ENCODE results near the gene C9orf50.
A peak's percentile ranks its signal among the peaks of the same experiment; 100 is the strongest.
"Not testable (repeated sequence)": the region's sequence is repeated elsewhere in the genome, so short reads cannot be mapped to it uniquely, and the experiment has no call there.

C9orf50 gene

DNA sequence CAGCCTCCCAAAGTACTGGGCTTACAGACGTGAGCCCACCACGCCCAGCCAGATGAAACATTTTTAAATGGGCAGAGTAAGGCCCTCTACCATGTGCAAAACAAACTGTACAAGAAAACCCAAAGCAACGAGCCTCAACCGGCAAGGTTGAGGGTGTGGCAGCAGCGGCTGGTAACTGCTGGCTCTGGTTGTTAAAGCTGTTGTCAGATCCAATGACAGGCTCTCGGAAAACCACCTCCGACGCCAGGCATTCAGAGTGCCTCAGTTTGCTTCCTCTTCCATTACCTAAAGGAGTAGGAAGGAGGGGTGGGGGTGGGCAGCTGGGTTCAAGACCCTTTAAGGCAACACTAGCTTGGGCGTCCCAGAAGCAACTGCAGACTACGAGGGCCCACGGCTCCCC is 23.5 kb upstream of the C9orf50 start:
- Mint-ChIP-seq H3K9me3 (no peaks in the 10 kb centered on the region), H3K4me3 (no peak overlapping the region)
- no peak for ATAC-seq (replicated peaks; ENCODE audit: extremely low read depth, poor library complexity, severe bottlenecking)

GRCh38 chr9:129643706-129644105 is 22.8 kb upstream of the C9orf50 start:
- no peaks in the 10 kb centered on the region for H3K27me3 Mint-ChIP-seq
- peaks cover 15% of the 10 kb centered on the region for H3K36me3 Mint-ChIP-seq (ENCODE audit: insufficient read depth)
- H3K4me1 Mint-ChIP-seq, result peaks cover 8% of the 10 kb centered on the region
- H3K4me3 Mint-ChIP-seq, result peak overlapping the region; percentile 13
- H3K9me3 Mint-ChIP-seq, result no peaks in the 10 kb centered on the region
- no peak overlapping the region for H3K27ac Mint-ChIP-seq (ENCODE audit: low read depth)
- DNase-seq (ENCODE audit: low spot score in 2 of 2) (no peak), ATAC-seq (replicated peaks; ENCODE audit: extremely low read depth, poor library complexity, severe bottlenecking) (no peak)

More for the DNA sequence above, 23.5 kb upstream of the C9orf50 start:
- peaks cover 8% of the 10 kb centered on the region for H3K4me1 Mint-ChIP-seq
- DNase-seq (ENCODE audit: low spot score in 2 of 2), result no peak
- H3K27me3 Mint-ChIP-seq, result no peaks in the 10 kb centered on the region
- no peak overlapping the region for H3K27ac Mint-ChIP-seq (ENCODE audit: low read depth)
- H3K36me3 Mint-ChIP-seq (ENCODE audit: insufficient read depth), result peaks cover 15% of the 10 kb centered on the region

DNA sequence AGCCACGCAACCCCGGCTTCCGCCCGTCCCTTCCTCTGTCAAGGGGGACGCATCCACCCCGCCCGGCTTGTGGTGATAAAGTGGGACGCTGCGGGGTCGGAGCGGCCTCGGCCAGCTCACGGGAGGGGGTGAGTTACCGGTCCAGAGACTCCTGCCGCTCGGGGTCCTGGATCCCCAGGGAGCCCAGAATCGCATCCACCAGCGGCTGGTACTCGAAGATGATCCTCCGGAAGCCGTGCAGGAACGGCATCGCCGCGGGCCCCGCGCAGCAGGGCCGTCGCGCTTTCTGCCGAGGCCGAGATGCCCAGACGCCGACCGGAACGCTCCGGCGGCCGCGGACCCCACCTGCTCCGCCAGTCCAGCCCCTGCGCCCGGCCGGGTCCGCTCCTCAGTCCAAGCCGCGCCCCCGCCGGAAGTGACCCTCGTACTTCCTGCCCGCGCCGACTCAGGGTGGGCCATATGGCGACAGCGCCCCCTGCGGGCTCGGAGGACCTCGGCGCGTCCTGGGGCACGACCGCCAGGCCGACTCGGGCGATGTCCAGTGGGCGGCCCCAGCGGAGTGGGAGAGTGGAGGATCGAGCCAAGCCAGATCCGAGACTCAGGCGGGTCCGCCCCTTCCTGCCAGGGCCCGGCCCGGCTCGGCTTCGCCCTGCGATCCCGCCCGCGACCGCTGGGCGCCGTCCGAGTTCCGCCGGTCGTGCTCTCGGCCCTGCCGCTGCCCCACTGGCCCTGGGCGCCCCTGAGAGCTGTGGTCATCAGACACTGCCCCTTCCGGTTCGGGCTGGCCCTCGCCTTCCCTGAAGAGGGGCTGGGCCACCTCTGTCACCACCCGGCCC is 21.1 kb upstream of the C9orf50 start, which contains the start of gene ASB6:
TSS of gene ASB6 (minus strand) at position 402 of the 836 bp plus-strand sequence. CDS start at position 250, 152 bp downstream.
- peak within 1 kb of the TSS; percentile 84 for H3K4me3 Mint-ChIP-seq
- peaks cover 18% of the 10 kb centered on the region for H3K4me1 Mint-ChIP-seq
- H3K27ac Mint-ChIP-seq (ENCODE audit: low read depth), result peak within 1 kb of the TSS; percentile 89
- peaks cover 16% of the 10 kb centered on the region for H3K36me3 Mint-ChIP-seq (ENCODE audit: insufficient read depth)
- no peaks in the 10 kb centered on the region for H3K9me3 Mint-ChIP-seq
- H3K27me3 Mint-ChIP-seq, result no peaks in the 10 kb centered on the region
- DNase-seq (ENCODE audit: low spot score in 2 of 2), result peak; percentile 85 to 95
- peak; percentile 88 for ATAC-seq (replicated peaks; ENCODE audit: extremely low read depth, poor library complexity, severe bottlenecking)

DNA sequence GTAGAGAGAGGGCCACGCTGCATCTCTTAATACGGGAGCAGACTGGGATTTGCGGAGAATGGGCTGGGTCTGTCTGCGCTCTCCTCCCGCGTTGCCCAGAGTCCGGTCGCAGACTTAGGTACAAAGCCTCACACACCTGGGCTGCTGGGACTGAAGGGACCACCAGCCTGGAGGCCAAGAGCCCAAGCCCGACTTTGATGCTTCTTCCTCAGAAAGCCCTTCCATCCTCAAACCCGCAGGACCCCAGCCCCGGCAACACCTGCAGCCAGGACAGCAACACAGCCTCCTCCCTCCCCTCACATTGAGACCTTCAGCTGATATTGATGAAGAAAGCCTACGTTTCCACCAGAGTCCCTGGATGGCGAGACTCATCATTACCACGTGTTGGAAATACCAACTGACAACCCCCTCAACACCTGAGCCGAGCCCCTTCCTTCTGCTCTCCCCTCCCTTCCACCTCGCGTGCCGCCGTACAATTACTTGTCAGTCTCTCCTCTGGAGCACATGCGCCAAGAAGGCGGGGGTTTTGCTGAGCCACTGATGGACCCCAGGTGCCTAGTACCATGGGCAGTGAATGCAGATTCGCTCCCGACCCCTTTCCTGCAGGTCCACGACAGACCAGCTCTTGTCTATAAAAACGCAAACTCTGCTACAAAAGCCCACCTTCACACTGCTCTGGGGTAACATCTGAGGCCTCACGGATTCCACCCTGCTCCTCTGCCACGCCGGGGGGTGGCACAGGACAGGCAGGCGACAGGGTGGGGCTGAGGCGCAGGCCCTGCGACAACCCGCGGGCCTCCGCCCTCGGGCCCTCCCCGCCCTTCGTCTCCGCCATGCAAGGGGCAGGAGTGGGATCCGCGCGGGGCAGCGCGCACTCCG is 20.2 kb upstream of the C9orf50 start:
- ATAC-seq (replicated peaks; ENCODE audit: extremely low read depth, poor library complexity, severe bottlenecking) (peak; percentile 60), DNase-seq (ENCODE audit: low spot score in 2 of 2) (no peak)
- Mint-ChIP-seq H3K9me3 (no peaks in the 10 kb centered on the region), H3K4me1 (peaks cover 18% of the 10 kb centered on the region), H3K36me3 (ENCODE audit: insufficient read depth) (peaks cover 19% of the 10 kb centered on the region), H3K27ac (ENCODE audit: low read depth) (peak overlapping the region; percentile 89), H3K4me3 (peak overlapping the region; percentile 84), H3K27me3 (no peaks in the 10 kb centered on the region)

DNA sequence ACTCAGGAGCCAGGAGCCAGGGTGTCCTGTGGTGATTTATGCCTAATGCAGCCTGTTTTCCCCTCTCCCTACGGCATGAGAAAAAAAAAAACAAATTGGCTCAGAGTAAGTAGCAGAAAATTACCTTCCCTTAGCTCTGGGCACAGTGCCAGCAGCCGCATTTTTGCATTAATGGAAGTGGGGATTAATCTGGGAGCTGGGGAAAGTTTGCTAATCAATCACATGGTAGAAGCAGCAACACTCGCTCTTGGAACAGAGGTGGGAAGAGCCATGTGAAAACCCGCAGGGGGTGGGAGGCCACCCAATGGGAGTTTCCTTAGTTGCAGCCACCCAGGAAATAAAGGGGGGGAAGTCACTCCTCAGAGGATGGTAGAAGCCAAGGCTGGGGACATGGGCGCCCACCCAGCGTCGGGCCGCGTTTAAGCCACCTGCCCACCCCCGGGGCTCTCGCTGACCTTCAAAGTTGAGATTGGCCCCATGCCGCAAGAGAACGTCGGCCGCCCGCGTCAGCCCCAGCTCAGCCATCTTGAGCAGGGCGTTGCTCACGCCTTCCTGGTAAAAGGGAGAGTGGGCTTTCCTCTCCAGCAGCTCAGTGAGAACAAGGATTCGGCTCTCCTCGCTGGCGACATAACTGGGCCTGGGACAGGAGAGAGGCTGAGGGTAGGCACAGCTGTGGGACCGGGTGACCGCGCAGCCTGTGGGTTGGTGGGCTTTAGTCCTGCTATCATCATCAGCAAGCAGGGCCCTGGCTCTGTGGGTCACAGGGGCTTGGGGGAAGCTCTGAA is 19.4 kb upstream of the C9orf50 start:
- peaks cover 21% of the 10 kb centered on the region for H3K36me3 Mint-ChIP-seq (ENCODE audit: insufficient read depth)
- no peaks in the 10 kb centered on the region for H3K27me3 Mint-ChIP-seq
- H3K27ac Mint-ChIP-seq (ENCODE audit: low read depth), result peak overlapping the region; percentile 89
- H3K9me3 Mint-ChIP-seq, result no peaks in the 10 kb centered on the region
- peak overlapping the region; percentile 84 for H3K4me3 Mint-ChIP-seq
- peaks cover 18% of the 10 kb centered on the region for H3K4me1 Mint-ChIP-seq
- ATAC-seq (replicated peaks; ENCODE audit: extremely low read depth, poor library complexity, severe bottlenecking), result no peak
- DNase-seq (ENCODE audit: low spot score in 2 of 2), result no peak

- no peak for DNase-seq (ENCODE audit: low spot score in 2 of 2)
- Mint-ChIP-seq H3K4me1 (peaks cover 18% of the 10 kb centered on the region), H3K27ac (ENCODE audit: low read depth) (no peak overlapping the region), H3K36me3 (ENCODE audit: insufficient read depth) (peaks cover 27% of the 10 kb centered on the region), H3K27me3 (no peaks in the 10 kb centered on the region), H3K4me3 (peak overlapping the region; percentile 84), H3K9me3 (no peaks in the 10 kb centered on the region)
- no peak for ATAC-seq (replicated peaks; ENCODE audit: extremely low read depth, poor library complexity, severe bottlenecking)
These were observed 18.8 kb upstream of the C9orf50 start for GRCh38 chr9:129639756-129640085.

GRCh38 chr9:129639034-129639630 is 18.2 kb upstream of the C9orf50 start:
- DNase-seq (ENCODE audit: low spot score in 2 of 2) (no peak), ATAC-seq (replicated peaks; ENCODE audit: extremely low read depth, poor library complexity, severe bottlenecking) (no peak)
- peaks cover 28% of the 10 kb centered on the region for H3K36me3 Mint-ChIP-seq (ENCODE audit: insufficient read depth)
- no peaks in the 10 kb centered on the region for H3K27me3 Mint-ChIP-seq
- peaks cover 18% of the 10 kb centered on the region for H3K4me1 Mint-ChIP-seq
- no peak overlapping the region for H3K27ac Mint-ChIP-seq (ENCODE audit: low read depth)
- no peaks in the 10 kb centered on the region for H3K9me3 Mint-ChIP-seq
- H3K4me3 Mint-ChIP-seq, result no peak overlapping the region

DNA sequence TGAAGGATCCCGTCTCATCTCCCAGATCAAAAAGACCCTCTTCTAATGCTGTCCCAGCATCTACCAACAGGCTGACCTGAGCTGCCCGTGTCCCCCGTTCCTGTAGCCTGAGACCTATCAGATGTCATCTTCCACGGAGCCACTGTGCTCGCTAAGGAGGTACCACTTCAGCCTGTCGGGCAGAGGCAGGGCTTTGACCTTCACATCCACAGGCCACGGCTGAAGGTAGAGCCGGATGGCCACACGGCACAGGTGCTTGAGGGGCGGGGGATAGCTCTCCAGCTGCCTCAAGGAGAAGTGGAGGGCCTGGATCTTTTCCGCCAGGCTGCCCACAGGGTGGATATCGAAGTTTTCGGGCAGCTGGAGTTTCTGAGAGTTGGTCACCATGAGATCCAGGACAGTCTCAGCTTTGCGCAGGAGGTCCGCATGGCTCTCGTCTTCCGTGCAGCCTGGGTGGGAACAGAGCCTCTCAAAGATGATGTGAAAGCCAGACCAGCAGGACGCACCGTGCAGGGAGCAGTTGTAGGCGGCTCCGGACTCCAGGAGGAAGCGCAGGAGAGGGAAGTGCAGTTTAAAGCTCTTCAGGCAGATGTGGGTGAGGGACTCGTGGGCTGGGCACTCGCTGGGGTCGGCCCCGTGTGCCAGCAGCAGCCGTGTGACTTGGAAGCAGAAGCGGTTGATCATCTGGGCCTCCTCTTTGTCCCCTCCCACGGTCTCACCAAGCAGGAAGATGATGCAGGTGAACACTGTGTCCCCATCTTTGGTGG is 17.0 kb upstream of the C9orf50 start:
- DNase-seq (ENCODE audit: low spot score in 2 of 2) (no peak), ATAC-seq (replicated peaks; ENCODE audit: extremely low read depth, poor library complexity, severe bottlenecking) (no peak)
- peaks cover 18% of the 10 kb centered on the region for H3K4me1 Mint-ChIP-seq
- H3K27me3 Mint-ChIP-seq, result no peaks in the 10 kb centered on the region
- H3K4me3 Mint-ChIP-seq, result peak overlapping the region; percentile 12
- H3K27ac Mint-ChIP-seq (ENCODE audit: low read depth), result peak overlapping the region; percentile 17
- H3K36me3 Mint-ChIP-seq (ENCODE audit: insufficient read depth), result peaks cover 31% of the 10 kb centered on the region
- H3K9me3 Mint-ChIP-seq, result no peaks in the 10 kb centered on the region

DNA sequence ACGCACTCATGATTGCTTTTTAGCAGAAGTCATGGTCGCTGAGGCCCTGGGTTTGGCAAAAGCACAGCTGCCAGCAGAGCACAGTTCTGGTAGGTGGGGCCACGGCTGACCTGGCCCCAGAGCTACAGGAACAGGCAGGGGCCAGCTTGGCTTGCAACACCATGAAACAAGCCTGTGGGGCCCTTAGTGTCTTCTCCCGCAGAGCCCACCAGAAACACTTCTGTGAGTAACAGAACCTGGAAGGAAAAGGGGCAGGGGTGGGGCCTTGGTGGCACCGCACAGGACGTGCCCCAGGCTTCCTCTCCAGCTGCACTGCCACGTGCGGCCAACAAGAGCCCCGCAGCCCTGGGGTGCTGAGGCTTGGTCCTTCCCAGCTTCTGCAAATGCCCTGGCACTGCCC is 16.2 kb upstream of the C9orf50 start:
- Mint-ChIP-seq H3K4me1 (peaks cover 18% of the 10 kb centered on the region), H3K9me3 (no peaks in the 10 kb centered on the region)

GRCh38 chr9:129636343-129636742 is 15.4 kb upstream of the C9orf50 start:
- not testable (repeated sequence) for DNase-seq (ENCODE audit: low spot score in 2 of 2); ATAC-seq (replicated peaks; ENCODE audit: extremely low read depth, poor library complexity, severe bottlenecking); H3K27ac Mint-ChIP-seq (ENCODE audit: low read depth); H3K9me3 Mint-ChIP-seq; H3K27me3 Mint-ChIP-seq; H3K4me3 Mint-ChIP-seq
- Mint-ChIP-seq H3K36me3 (ENCODE audit: insufficient read depth) (peaks cover 30% of the 10 kb centered on the region), H3K4me1 (peaks cover 22% of the 10 kb centered on the region)

More for the DNA sequence above, 16.2 kb upstream of the C9orf50 start:
- no peak overlapping the region for H3K4me3 Mint-ChIP-seq
- DNase-seq (ENCODE audit: low spot score in 2 of 2), result no peak
- H3K27me3 Mint-ChIP-seq, result no peaks in the 10 kb centered on the region
- ATAC-seq (replicated peaks; ENCODE audit: extremely low read depth, poor library complexity, severe bottlenecking), result no peak
- no peak overlapping the region for H3K27ac Mint-ChIP-seq (ENCODE audit: low read depth)
- H3K36me3 Mint-ChIP-seq (ENCODE audit: insufficient read depth), result peaks cover 27% of the 10 kb centered on the region

All from central memory CD8-positive, alpha-beta T cell (primary cell).